ENCODE data around the gene ALDH1A3. TPM values are rescaled to one million over a fixed set of nuclear protein-coding genes. Genes with fewer than 3 reads are reported as not detected.

ALDH1A3 gene
- total and polyA plus RNA-seq, 8 donors = 3.5 to 87.2 (median 30.3) TPM

DNA sequence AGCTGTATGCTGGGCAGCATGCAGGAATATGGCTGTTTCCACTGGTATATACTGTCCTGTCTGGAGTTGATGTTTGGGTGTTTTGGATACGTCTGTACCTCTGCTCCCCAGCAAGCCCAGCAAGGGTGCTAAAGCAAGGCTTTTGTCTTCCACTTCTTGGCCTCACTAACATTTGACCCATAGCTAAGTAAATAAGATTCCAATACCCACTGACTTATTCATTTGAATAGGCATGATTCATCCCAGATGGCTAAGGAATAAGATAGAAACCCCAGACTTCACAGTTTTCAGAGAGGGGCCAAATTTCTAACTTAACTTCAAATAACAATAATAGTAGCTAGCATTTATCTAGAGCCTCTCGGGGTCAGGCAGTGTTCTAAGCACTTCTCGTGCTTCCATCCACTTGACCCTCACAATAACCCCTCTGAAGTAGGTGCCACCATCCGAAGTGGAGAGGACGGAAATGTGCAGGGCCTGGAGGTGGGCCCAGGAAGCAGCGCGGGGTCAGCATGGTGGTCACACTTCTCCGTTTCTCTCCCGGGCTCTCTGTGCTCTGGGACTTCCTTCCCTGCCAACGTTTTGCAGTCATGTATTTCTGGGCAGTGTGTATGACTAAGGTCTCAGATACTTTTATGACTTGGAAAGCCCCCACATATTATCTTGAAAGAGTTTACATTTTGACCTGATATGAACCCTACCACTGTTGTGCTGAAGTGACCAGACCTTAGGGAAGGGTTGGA is 78.9 kb downstream of the ALDH1A3 start:
- Histone ChIP-seq H3K9me3 (no peaks in the 10 kb centered on the region), H3K4me1 (peaks cover 0 to 14% (median 5%) of the 10 kb centered on the region in 4 donors), H3K36me3 (peaks cover 0 to 4% (median under 1%) of the 10 kb centered on the region in 4 donors), H3K27me3 (no peaks in the 10 kb centered on the region), H3K27ac (no peak overlapping the region), H3K4me3 (no peak overlapping the region)
- no peak for TF ChIP-seq EP300 (IDR thresholded peaks at IDR 0.05)
- no peak for TF ChIP-seq POLR2A (IDR thresholded peaks at IDR 0.05)
- TF ChIP-seq, protein P1, sequence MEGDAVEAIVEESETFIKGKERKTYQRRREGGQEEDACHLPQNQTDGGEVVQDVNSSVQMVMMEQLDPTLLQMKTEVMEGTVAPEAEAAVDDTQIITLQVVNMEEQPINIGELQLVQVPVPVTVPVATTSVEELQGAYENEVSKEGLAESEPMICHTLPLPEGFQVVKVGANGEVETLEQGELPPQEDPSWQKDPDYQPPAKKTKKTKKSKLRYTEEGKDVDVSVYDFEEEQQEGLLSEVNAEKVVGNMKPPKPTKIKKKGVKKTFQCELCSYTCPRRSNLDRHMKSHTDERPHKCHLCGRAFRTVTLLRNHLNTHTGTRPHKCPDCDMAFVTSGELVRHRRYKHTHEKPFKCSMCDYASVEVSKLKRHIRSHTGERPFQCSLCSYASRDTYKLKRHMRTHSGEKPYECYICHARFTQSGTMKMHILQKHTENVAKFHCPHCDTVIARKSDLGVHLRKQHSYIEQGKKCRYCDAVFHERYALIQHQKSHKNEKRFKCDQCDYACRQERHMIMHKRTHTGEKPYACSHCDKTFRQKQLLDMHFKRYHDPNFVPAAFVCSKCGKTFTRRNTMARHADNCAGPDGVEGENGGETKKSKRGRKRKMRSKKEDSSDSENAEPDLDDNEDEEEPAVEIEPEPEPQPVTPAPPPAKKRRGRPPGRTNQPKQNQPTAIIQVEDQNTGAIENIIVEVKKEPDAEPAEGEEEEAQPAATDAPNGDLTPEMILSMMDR (IDR thresholded peaks at IDR 0.05) = no peak
- no peak for TF ChIP-seq POLR2AphosphoS5 (IDR thresholded peaks at IDR 0.05)
- intact Hi-C loops (cut with DNase I; ENCODE audit: low total_unique reads) = no loop called here
- 55 to 74% (median 63%) methylated on average over 10 of the region's 10 CpGs for WGBS, 5 donors
- no peak for DNase-seq

DNA sequence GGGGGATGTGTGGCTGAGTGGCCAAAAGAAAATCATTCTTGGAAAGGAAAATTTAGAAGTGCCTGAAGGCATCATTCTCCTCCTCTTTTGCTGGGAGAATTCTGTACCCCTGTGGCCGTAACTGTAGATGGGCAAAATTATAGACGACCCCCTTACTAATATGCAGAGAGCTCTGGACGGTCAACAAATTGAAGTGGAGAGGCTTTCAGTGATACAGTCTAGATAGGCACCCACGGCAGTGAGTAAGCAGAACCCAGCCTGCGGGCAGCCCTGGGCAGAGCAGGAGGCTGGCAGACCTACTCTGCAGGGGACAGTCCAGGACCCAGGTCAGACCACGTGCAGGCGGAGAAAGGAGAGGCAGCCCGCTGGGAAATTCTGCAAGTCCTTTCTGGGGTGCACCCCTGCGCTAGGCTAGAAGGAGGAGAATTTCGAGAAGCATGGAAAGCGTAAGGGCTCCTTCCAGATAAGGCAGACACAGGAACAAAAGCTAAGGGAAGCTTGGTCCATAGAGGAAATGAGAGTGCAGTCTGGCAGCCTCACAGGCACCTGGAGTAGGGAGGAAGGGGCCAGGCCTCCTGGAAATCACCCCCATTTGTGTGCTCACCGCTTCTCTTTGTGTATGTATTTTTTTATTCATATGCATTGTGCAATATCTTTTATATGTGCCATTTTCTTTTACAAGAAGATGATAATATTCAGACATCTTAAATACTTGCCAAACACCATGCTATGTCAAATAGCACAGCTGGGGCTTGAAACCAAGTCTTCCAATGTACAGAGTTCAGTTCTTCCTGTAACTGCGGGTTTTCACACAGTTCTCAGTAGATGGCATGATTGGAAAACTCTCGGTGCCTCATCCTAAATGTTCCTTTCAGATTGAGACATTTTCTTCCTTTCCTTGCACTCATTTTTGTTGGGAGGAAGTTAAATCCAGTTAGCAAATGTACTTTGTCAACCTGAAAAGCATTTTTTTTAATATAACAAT is 79.7 kb downstream of the ALDH1A3 start:
- 74 to 83% (median 76%) methylated on average over 14 of the region's 14 CpGs for WGBS, 5 donors
- no peak for DNase-seq
- no peak overlapping the region for H3K27ac ChIP-seq
- intact Hi-C loops (cut with DNase I; ENCODE audit: low total_unique reads) = no loop called here
- no peak overlapping the region for H3K4me3 ChIP-seq
- no peaks in the 10 kb centered on the region for H3K9me3 ChIP-seq
- TF ChIP-seq POLR2AphosphoS5 (IDR thresholded peaks at IDR 0.05) (no peak), POLR2A (IDR thresholded peaks at IDR 0.05) (no peak), EP300 (IDR thresholded peaks at IDR 0.05) (no peak)
- TF ChIP-seq, protein P1 (IDR thresholded peaks at IDR 0.05) = no peak
- no peaks in the 10 kb centered on the region for H3K27me3 ChIP-seq
- peaks cover 0 to 9% (median 2%) of the 10 kb centered on the region in 4 donors for H3K36me3 ChIP-seq
- H3K4me1 ChIP-seq = peaks cover 0 to 14% (median 5%) of the 10 kb centered on the region in 4 donors

Small RNA genes within 50 kb of the gene (small RNA-seq; reads per million reads assigned to genes)
- gene AC015712.3 = 0 reads per million in 4 donors

Other genes starting within 250 kb of the ALDH1A3 start
- 10 to 100 TPM in 3 of 5 donors, 1 to 10 TPM in 2; 5.5 to 73.3 (median 15.2) TPM for gene LRRK1, start 39.5 kb downstream of the ALDH1A3 start, total RNA-seq
- 1 to 10 TPM; 2.3 to 5.5 (median 4.9) TPM for gene LRRK1, start 39.5 kb downstream of the ALDH1A3 start, polyA plus RNA-seq

Measured in stomach (tissue), 9 donors.